ENCODE results near the gene HADHA. TPM values are rescaled to one million over a fixed set of nuclear protein-coding genes. Genes with fewer than 3 reads are reported as not detected.
"Not testable (repeated sequence)": the region's sequence is repeated elsewhere in the genome, so short reads cannot be mapped to it uniquely, and the experiment has no call there.

HADHA gene
- total RNA-seq, 1 donor from 2014 or later: 174 TPM

DNA sequence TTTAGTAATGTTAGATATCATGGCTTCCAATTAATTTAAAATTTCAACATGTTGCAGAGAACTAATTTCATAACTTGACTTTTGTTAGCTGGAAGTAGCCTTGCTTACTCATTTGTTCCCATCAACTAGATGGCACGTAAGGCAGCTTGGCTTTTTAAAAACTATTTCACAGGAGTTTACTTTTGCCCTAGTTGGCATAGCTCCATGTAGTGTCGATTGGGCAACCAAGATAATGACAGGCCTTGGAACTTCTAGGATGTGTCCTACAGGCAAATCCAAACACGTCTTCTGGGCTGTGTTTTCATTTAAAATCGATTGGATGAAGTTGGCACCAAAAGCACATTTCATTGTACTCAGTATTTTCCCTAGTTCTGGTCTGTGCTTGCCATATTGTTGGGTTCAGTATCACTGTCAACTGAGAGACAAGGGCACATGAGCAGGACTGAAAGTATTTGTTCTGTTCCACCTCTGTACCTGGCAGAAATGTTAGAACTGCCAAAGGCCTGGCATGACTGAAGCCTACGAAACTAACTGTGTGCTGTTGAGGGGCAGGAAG, 29.7 kb upstream of the HADHA start:
- Histone ChIP-seq H3K27ac (ENCODE audit: low read depth, low read length) (peak overlapping the region; percentile 64), H3K27me3 (ENCODE audit: control insufficient read depth in 3 of 3, insufficient read depth in 3 of 3, low read length in 3 of 3) (no peaks in the 10 kb centered on the region), H3K4me3 (ENCODE audit: low read length in 3 of 3) (peak overlapping the region in 1 of 3 donors; percentile 34), H3K9ac (ENCODE audit: low read depth in 1 of 3, low read length in 3 of 3) (peak overlapping the region in 1 of 3 donors; percentile 30), H3K36me3 (ENCODE audit: control insufficient read depth in 3 of 3, insufficient read depth in 3 of 3, low read length in 3 of 3) (peaks cover 19 to 33% (median 28%) of the 10 kb centered on the region in 3 donors), H3K9me3 (ENCODE audit: control insufficient read depth in 3 of 3, low read length in 3 of 3) (no peaks in the 10 kb centered on the region), H3K4me1 (ENCODE audit: control insufficient read depth in 3 of 3, insufficient read depth in 3 of 3, low read length in 3 of 3) (peaks cover 18 to 26% (median 20%) of the 10 kb centered on the region in 3 donors)

DNA sequence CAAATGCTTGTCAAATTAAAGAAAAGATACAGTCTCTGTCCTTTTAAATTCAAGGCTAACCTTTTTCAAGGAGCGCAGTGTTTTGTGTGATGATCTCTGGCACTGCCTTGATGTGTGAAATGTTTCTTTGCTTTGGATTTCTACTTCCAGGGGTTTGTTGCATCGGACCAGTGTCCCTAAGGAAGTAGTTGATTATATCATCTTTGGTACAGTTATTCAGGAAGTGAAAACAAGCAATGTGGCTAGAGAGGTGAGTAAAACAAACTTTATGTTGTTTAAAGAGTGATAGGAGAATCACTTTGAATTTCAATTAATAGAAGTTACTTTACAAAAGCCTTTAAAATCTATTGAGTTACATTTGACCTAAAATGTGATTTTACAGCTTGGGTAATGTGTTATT, 29.1 kb upstream of the HADHA start:
- Histone ChIP-seq H3K9ac (ENCODE audit: low read depth in 1 of 3, low read length in 3 of 3) (peak overlapping the region in 1 of 3 donors; percentile 24), H3K9me3 (ENCODE audit: control insufficient read depth in 3 of 3, low read length in 3 of 3) (no peaks in the 10 kb centered on the region), H3K27me3 (ENCODE audit: control insufficient read depth in 3 of 3, insufficient read depth in 3 of 3, low read length in 3 of 3) (no peaks in the 10 kb centered on the region), H3K4me3 (ENCODE audit: low read length in 3 of 3) (no peak overlapping the region), H3K27ac (ENCODE audit: low read depth, low read length) (peak overlapping the region; percentile 64), H3K36me3 (ENCODE audit: control insufficient read depth in 3 of 3, insufficient read depth in 3 of 3, low read length in 3 of 3) (peaks cover 13 to 28% (median 22%) of the 10 kb centered on the region in 3 donors), H3K4me1 (ENCODE audit: control insufficient read depth in 3 of 3, insufficient read depth in 3 of 3, low read length in 3 of 3) (peaks cover 18 to 26% (median 20%) of the 10 kb centered on the region in 3 donors)

DNA sequence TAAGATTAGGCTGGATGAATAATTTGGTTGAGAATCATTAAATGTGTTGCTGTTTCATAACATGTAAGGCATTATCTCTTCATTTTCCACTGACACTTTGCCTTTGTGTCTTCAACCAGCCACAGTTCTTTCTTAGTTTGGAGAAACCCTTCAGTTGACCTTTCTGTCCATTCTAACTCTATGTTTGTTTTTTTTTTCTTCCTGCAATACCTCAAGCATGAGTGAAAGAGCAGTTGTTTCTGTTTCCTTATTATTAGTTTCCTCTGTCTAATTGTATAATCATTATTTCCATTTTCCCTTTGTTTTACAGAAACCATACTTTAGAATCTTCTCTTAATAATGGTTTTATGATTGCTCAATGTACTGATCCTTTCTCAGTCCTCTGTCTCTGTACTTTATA, 25.9 kb upstream of the HADHA start:
- Histone ChIP-seq H3K27ac (ENCODE audit: low read depth, low read length) (no peak overlapping the region), H3K4me1 (ENCODE audit: control insufficient read depth in 3 of 3, insufficient read depth in 3 of 3, low read length in 3 of 3) (peaks cover 18 to 24% (median 18%) of the 10 kb centered on the region in 3 donors), H3K4me3 (ENCODE audit: low read length in 3 of 3) (no peak overlapping the region), H3K27me3 (ENCODE audit: control insufficient read depth in 3 of 3, insufficient read depth in 3 of 3, low read length in 3 of 3) (no peaks in the 10 kb centered on the region), H3K9me3 (ENCODE audit: control insufficient read depth in 3 of 3, low read length in 3 of 3) (no peaks in the 10 kb centered on the region), H3K9ac (ENCODE audit: low read depth in 1 of 3, low read length in 3 of 3) (no peak overlapping the region), H3K36me3 (ENCODE audit: control insufficient read depth in 3 of 3, insufficient read depth in 3 of 3, low read length in 3 of 3) (peaks cover 0 to 16% (median 5%) of the 10 kb centered on the region in 3 donors)

DNA sequence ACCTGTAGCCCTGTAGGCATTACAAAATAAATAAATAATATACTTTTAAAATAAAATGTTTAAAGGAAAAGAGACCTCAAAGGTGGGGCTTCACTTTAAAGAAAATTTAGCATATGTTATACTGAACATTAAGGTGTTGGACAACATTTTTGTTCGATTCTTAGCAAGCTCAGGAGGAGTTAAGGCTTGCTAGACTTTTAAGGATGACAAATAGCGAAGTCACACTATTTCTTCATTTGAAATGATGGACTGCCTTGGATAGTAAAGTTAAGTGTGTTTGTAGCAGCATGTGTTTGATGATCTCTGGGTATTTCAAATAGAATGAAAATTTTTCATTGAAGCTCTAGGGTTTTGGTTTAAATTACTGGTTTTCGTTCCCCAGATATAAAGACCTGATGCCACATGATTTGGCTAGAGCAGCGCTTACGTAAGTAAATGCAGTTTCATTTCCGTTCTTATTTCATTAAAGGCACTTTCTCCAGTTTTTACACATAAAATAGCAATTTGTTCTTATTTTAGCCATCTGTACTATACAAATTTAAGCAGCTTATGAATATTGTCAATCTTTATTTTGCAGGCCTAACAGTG, 25.2 kb upstream of the HADHA start:
- Histone ChIP-seq H3K27me3 (ENCODE audit: control insufficient read depth in 3 of 3, insufficient read depth in 3 of 3, low read length in 3 of 3) (no peaks in the 10 kb centered on the region), H3K27ac (ENCODE audit: low read depth, low read length) (no peak overlapping the region), H3K4me1 (ENCODE audit: control insufficient read depth in 3 of 3, insufficient read depth in 3 of 3, low read length in 3 of 3) (peaks cover 12 to 18% (median 14%) of the 10 kb centered on the region in 3 donors), H3K36me3 (ENCODE audit: control insufficient read depth in 3 of 3, insufficient read depth in 3 of 3, low read length in 3 of 3) (peaks cover 0 to 10% (median 6%) of the 10 kb centered on the region in 3 donors), H3K9ac (ENCODE audit: low read depth in 1 of 3, low read length in 3 of 3) (no peak overlapping the region), H3K9me3 (ENCODE audit: control insufficient read depth in 3 of 3, low read length in 3 of 3) (no peaks in the 10 kb centered on the region), H3K4me3 (ENCODE audit: low read length in 3 of 3) (no peak overlapping the region)

GRCh38 chr2:26268670-26269385, 24.4 kb upstream of the HADHA start:
- H3K36me3 ChIP-seq (ENCODE audit: control insufficient read depth in 3 of 3, insufficient read depth in 3 of 3, low read length in 3 of 3): peaks cover under 1 to 11% (median 10%) of the 10 kb centered on the region in 3 donors
- H3K4me3 ChIP-seq (ENCODE audit: low read length in 3 of 3); H3K9me3 ChIP-seq (ENCODE audit: control insufficient read depth in 3 of 3, low read length in 3 of 3); H3K27ac ChIP-seq (ENCODE audit: low read depth, low read length); H3K9ac ChIP-seq (ENCODE audit: low read depth in 1 of 3, low read length in 3 of 3); H3K27me3 ChIP-seq (ENCODE audit: control insufficient read depth in 3 of 3, insufficient read depth in 3 of 3, low read length in 3 of 3): not testable (repeated sequence)
- H3K4me1 ChIP-seq (ENCODE audit: control insufficient read depth in 3 of 3, insufficient read depth in 3 of 3, low read length in 3 of 3): peaks cover 6 to 10% (median 8%) of the 10 kb centered on the region in 3 donors

GRCh38 chr2:26268213-26268612, 23.8 kb upstream of the HADHA start:
- H3K4me3 ChIP-seq (ENCODE audit: low read length in 3 of 3): no peak overlapping the region
- no peak overlapping the region for H3K9ac ChIP-seq (ENCODE audit: low read depth in 1 of 3, low read length in 3 of 3)
- H3K4me1 ChIP-seq (ENCODE audit: control insufficient read depth in 3 of 3, insufficient read depth in 3 of 3, low read length in 3 of 3): peaks cover under 1 to 4% (median 3%) of the 10 kb centered on the region in 3 donors
- H3K36me3 ChIP-seq (ENCODE audit: control insufficient read depth in 3 of 3, insufficient read depth in 3 of 3, low read length in 3 of 3): peaks cover 4 to 17% (median 16%) of the 10 kb centered on the region in 3 donors
- H3K27ac ChIP-seq (ENCODE audit: low read depth, low read length): no peak overlapping the region
- no peaks in the 10 kb centered on the region for H3K27me3 ChIP-seq (ENCODE audit: control insufficient read depth in 3 of 3, insufficient read depth in 3 of 3, low read length in 3 of 3)
- H3K9me3 ChIP-seq (ENCODE audit: control insufficient read depth in 3 of 3, low read length in 3 of 3): no peaks in the 10 kb centered on the region

GRCh38 chr2:26258836-26259235, 14.4 kb upstream of the HADHA start:
- not testable (repeated sequence) for H3K9me3 ChIP-seq (ENCODE audit: control insufficient read depth in 3 of 3, low read length in 3 of 3); H3K4me3 ChIP-seq (ENCODE audit: low read length in 3 of 3); H3K27me3 ChIP-seq (ENCODE audit: control insufficient read depth in 3 of 3, insufficient read depth in 3 of 3, low read length in 3 of 3); H3K27ac ChIP-seq (ENCODE audit: low read depth, low read length); H3K4me1 ChIP-seq (ENCODE audit: control insufficient read depth in 3 of 3, insufficient read depth in 3 of 3, low read length in 3 of 3); H3K9ac ChIP-seq (ENCODE audit: low read depth in 1 of 3, low read length in 3 of 3)
- peaks cover 4 to 30% (median 30%) of the 10 kb centered on the region in 3 donors for H3K36me3 ChIP-seq (ENCODE audit: control insufficient read depth in 3 of 3, insufficient read depth in 3 of 3, low read length in 3 of 3)

DNA sequence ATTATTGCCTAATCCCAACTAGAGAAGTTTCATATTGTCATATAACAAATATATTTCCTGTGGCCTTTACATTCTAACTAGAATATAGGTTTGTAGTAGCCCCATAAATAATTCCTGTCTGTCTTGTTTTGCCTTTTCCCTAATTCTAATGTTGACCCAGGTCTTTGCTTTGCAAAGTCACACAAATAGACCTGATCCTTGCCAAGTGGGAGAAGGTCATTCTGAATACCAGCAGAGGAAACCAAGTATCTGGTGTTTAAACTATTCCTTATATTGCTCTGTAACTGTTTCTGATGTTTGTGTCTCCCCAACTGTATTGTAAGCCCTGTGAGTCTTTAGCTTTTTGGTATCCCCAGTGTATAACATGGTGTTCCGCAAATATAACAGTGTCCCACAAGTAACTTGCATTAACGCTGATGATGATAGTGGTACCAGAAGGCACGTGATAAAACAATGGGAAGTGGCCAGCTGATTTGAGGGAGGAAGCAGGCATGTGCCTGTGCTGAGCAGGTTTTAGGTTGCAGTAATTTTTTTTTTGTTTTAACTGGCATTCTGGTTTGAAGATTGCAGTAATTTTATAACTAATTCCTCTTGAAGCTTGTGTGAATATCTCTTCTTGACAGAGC, 11.4 kb upstream of the HADHA start:
- H3K27ac ChIP-seq (ENCODE audit: low read depth, low read length): no peak overlapping the region
- H3K27me3 ChIP-seq (ENCODE audit: control insufficient read depth in 3 of 3, insufficient read depth in 3 of 3, low read length in 3 of 3): no peaks in the 10 kb centered on the region
- H3K4me1 ChIP-seq (ENCODE audit: control insufficient read depth in 3 of 3, insufficient read depth in 3 of 3, low read length in 3 of 3): peaks cover 13 to 18% (median 16%) of the 10 kb centered on the region in 3 donors
- no peak overlapping the region for H3K4me3 ChIP-seq (ENCODE audit: low read length in 3 of 3)
- H3K36me3 ChIP-seq (ENCODE audit: control insufficient read depth in 3 of 3, insufficient read depth in 3 of 3, low read length in 3 of 3): peaks cover 0 to 24% (median 15%) of the 10 kb centered on the region in 3 donors
- no peaks in the 10 kb centered on the region for H3K9me3 ChIP-seq (ENCODE audit: control insufficient read depth in 3 of 3, low read length in 3 of 3)
- H3K9ac ChIP-seq (ENCODE audit: low read depth in 1 of 3, low read length in 3 of 3): no peak overlapping the region

DNA sequence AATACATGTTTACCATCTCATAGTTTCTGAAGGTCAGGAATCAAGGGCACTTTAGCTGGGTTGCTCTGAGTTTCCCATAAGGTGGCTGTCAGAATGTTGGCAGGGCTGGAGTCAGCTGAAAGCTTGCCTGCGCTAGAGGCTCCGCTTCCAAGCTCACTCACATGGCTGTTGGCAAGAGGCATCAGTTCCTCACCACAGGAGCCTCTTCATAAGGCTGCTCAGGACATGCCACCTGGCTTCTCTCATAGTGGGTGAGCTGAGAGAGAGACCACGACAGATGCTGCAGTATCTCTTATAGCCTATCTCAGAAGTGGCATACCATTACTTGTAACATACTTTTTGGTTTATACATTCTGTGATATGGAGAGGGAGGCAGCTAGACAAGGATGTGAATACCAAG, 7.5 kb upstream of the HADHA start:
- H3K27me3 ChIP-seq (ENCODE audit: control insufficient read depth in 3 of 3, insufficient read depth in 3 of 3, low read length in 3 of 3): no peaks in the 10 kb centered on the region
- H3K36me3 ChIP-seq (ENCODE audit: control insufficient read depth in 3 of 3, insufficient read depth in 3 of 3, low read length in 3 of 3): peaks cover 0 to 5% (median 0%) of the 10 kb centered on the region in 3 donors
- H3K4me1 ChIP-seq (ENCODE audit: control insufficient read depth in 3 of 3, insufficient read depth in 3 of 3, low read length in 3 of 3): peaks cover 17 to 27% (median 20%) of the 10 kb centered on the region in 3 donors
- no peaks in the 10 kb centered on the region for H3K9me3 ChIP-seq (ENCODE audit: control insufficient read depth in 3 of 3, low read length in 3 of 3)
- H3K4me3 ChIP-seq (ENCODE audit: low read length in 3 of 3): no peak overlapping the region
- no peak overlapping the region for H3K9ac ChIP-seq (ENCODE audit: low read depth in 1 of 3, low read length in 3 of 3)
- H3K27ac ChIP-seq (ENCODE audit: low read depth, low read length): peak overlapping the region; percentile 78
